ENCODE data around the gene TNFAIP8L1.

TNFAIP8L1 gene

DNA sequence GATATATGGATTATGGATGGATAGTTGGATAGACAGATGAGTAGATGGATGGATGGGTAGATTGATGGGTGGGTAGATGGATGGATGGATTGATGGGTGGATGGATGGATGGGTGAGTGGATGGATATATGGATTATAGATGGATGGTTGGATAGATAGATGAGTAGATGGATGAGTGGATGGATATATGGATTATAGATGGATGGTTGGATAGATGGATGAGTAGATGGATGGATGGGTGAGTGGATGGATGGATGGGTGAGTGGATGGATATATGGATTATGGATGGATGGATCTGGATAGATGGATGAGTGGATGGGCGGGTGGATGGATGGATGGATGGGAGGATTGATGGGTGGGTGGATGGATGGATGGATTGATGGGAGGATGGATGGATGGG is 36.4 kb upstream of the TNFAIP8L1 start:
- no peak for ATAC-seq

GRCh38 chr19:4604912-4605311 is 34.4 kb upstream of the TNFAIP8L1 start:
- TF ChIP-seq, protein P1, sequence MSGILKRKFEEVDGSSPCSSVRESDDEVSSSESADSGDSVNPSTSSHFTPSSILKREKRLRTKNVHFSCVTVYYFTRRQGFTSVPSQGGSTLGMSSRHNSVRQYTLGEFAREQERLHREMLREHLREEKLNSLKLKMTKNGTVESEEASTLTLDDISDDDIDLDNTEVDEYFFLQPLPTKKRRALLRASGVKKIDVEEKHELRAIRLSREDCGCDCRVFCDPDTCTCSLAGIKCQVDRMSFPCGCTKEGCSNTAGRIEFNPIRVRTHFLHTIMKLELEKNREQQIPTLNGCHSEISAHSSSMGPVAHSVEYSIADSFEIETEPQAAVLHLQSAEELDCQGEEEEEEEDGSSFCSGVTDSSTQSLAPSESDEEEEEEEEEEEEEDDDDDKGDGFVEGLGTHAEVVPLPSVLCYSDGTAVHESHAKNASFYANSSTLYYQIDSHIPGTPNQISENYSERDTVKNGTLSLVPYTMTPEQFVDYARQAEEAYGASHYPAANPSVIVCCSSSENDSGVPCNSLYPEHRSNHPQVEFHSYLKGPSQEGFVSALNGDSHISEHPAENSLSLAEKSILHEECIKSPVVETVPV (CRISPR knock-in tag; IDR thresholded peaks at IDR 0.05): no peak
- TF ChIP-seq, protein P2, sequence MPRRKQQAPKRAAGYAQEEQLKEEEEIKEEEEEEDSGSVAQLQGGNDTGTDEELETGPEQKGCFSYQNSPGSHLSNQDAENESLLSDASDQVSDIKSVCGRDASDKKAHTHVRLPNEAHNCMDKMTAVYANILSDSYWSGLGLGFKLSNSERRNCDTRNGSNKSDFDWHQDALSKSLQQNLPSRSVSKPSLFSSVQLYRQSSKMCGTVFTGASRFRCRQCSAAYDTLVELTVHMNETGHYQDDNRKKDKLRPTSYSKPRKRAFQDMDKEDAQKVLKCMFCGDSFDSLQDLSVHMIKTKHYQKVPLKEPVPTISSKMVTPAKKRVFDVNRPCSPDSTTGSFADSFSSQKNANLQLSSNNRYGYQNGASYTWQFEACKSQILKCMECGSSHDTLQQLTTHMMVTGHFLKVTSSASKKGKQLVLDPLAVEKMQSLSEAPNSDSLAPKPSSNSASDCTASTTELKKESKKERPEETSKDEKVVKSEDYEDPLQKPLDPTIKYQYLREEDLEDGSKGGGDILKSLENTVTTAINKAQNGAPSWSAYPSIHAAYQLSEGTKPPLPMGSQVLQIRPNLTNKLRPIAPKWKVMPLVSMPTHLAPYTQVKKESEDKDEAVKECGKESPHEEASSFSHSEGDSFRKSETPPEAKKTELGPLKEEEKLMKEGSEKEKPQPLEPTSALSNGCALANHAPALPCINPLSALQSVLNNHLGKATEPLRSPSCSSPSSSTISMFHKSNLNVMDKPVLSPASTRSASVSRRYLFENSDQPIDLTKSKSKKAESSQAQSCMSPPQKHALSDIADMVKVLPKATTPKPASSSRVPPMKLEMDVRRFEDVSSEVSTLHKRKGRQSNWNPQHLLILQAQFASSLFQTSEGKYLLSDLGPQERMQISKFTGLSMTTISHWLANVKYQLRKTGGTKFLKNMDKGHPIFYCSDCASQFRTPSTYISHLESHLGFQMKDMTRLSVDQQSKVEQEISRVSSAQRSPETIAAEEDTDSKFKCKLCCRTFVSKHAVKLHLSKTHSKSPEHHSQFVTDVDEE (CRISPR knock-in tag; IDR thresholded peaks at IDR 0.05): no peak
- TF ChIP-seq ARNTL (CRISPR knock-in tag; IDR thresholded peaks at IDR 0.05; ENCODE audit: borderline replicate concordance, low read depth) (no peak), BACH2 (CRISPR knock-in tag; IDR thresholded peaks at IDR 0.05; ENCODE audit: borderline replicate concordance) (no peak)
- no peak for ATAC-seq

More for the DNA sequence above, 36.4 kb upstream of the TNFAIP8L1 start:
- TF ChIP-seq, protein P3, sequence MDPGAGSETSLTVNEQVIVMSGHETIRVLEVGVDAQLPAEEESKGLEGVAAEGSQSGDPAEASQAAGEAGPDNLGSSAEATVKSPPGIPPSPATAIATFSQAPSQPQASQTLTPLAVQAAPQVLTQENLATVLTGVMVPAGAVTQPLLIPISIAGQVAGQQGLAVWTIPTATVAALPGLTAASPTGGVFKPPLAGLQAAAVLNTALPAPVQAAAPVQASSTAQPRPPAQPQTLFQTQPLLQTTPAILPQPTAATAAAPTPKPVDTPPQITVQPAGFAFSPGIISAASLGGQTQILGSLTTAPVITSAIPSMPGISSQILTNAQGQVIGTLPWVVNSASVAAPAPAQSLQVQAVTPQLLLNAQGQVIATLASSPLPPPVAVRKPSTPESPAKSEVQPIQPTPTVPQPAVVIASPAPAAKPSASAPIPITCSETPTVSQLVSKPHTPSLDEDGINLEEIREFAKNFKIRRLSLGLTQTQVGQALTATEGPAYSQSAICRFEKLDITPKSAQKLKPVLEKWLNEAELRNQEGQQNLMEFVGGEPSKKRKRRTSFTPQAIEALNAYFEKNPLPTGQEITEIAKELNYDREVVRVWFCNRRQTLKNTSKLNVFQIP (CRISPR knock-in tag; IDR thresholded peaks at IDR 0.05; ENCODE audit: borderline replicate concordance, low read depth): no peak
- TF ChIP-seq ZNF8 (CRISPR knock-in tag; IDR thresholded peaks at IDR 0.05): no peak

DNA sequence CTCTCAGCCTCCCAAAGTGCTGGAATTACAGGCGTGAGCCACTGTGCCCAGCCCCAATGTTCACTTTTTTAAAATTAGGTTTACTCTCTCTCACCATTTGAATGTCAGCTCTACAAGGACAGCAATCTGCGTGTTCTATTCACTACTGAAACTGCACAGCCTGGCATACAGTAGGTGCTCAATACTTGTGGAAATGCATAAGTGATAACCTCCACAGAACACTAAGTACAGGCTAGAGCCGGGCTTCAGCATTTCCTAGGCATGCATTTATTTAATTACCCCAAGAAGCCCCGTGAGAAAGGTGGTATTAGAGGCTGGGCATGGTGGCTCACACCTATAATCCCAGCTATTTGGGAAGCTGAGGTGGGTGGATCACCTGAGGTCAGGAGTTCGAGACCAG is 33.1 kb upstream of the TNFAIP8L1 start:
- ATAC-seq: no peak

DNA sequence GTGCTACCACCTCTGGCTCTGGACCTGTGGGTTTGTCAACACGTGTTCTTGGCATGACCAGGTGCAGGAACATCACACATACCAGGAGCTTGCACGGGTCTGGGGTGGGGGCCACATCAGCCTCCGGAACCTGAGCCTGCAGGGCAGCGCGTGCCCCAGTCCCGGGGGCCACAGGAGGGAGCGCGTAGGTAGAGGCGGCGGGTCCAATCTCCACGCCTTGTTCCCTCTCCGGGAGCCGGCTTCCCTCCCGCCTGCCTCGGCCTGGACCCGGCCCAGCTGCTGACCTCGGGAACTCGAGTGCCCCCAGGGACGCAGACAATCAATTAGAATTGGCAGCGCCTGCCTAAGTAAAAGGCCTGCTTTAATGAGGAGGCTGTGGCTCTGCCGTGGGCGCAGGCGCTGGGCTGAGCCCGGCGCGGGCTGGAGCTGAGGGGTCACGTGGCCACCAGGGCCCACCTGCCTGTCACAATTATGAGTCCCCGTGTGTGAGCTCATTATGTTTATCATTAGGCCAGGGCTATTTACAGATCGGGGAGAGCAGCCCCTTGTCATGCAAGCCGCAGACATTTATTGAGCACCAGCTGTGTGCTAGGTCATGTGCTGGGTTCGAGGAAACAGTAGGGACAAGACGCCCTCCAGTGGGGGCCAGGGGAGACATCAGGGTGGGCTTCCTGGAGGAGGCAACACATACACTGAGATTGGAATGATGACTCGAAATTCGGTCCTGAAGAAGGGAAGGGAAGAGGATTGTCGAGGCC is 32.2 kb upstream of the TNFAIP8L1 start:
- TF ChIP-seq TCF4 (CRISPR knock-in tag; IDR thresholded peaks at IDR 0.05; ENCODE audit: borderline replicate concordance) (peak; percentile 11; the same call in 1 of the 2 replicates), TOX (CRISPR knock-in tag; IDR thresholded peaks at IDR 0.05; ENCODE audit: borderline replicate concordance) (no peak)

More for the DNA sequence above, 33.1 kb upstream of the TNFAIP8L1 start:
- TF ChIP-seq ZFP3 (CRISPR knock-in tag; IDR thresholded peaks at IDR 0.05) (no peak), CREB5 (CRISPR knock-in tag; IDR thresholded peaks at IDR 0.05; ENCODE audit: low read depth) (no peak), ISL1 (CRISPR knock-in tag; IDR thresholded peaks at IDR 0.05) (no peak), RARB (CRISPR knock-in tag; IDR thresholded peaks at IDR 0.05) (no peak), TCF4 (CRISPR knock-in tag; IDR thresholded peaks at IDR 0.05; ENCODE audit: borderline replicate concordance) (no peak), PATZ1 (CRISPR knock-in tag; IDR thresholded peaks at IDR 0.05; ENCODE audit: borderline replicate concordance) (no peak)

GRCh38 chr19:4609878-4610511 is 29.3 kb upstream of the TNFAIP8L1 start:
- peak; percentile 57 for ATAC-seq
- TF ChIP-seq CREB5 (CRISPR knock-in tag; IDR thresholded peaks at IDR 0.05; ENCODE audit: low read depth): no peak
- no peak for TF ChIP-seq OSR1 (CRISPR knock-in tag; IDR thresholded peaks at IDR 0.05)
- TF ChIP-seq ZFP30 (CRISPR knock-in tag; IDR thresholded peaks at IDR 0.05): no peak
- TF ChIP-seq CSDC2 (CRISPR knock-in tag; IDR thresholded peaks at IDR 0.05): no peak
- no peak for TF ChIP-seq TCF4 (CRISPR knock-in tag; IDR thresholded peaks at IDR 0.05; ENCODE audit: borderline replicate concordance)
- no peak for TF ChIP-seq SNAI2 (CRISPR knock-in tag; IDR thresholded peaks at IDR 0.05)
- TF ChIP-seq, protein P2 (CRISPR knock-in tag; IDR thresholded peaks at IDR 0.05): no peak
- TF ChIP-seq RARB (CRISPR knock-in tag; IDR thresholded peaks at IDR 0.05): no peak
- TF ChIP-seq ARNTL (CRISPR knock-in tag; IDR thresholded peaks at IDR 0.05; ENCODE audit: borderline replicate concordance, low read depth): no peak
- no peak for TF ChIP-seq ZNF8 (CRISPR knock-in tag; IDR thresholded peaks at IDR 0.05)
- no peak for TF ChIP-seq GLIS3 (CRISPR knock-in tag; IDR thresholded peaks at IDR 0.05)

More for the DNA sequence above, 32.2 kb upstream of the TNFAIP8L1 start:
- ATAC-seq: peak; percentile 77

Measured in SK-N-SH treated with all-trans-retinoic acid at 6 μM for 48 hours (cell line).